SK-N-MC (cell line): ENCODE results near the gene SEPSECS.

Experiments
- DNase-seq: peaks from one replicate; pipeline ENCODE4 v3.0.0-alpha.2; 2011; ENCODE audit warnings: low read depth, low spot score
- H3K27ac ChIP-seq: fragments of 200-600 bp; sonication (generic); 2 replicates; pipeline ENCODE4 v1.5.1; 2016; ENCODE audit warnings: mixed run types
- H3K36me3 ChIP-seq: fragments of 200-600 bp; sonication (generic); 2 replicates; pipeline ENCODE4 v1.6.1; 2017; ENCODE audit warnings: antibody characterized with exemption, low read length, mixed read lengths; ENCODE audit not compliant: insufficient read depth
- H3K4me3 ChIP-seq: fragments of 200-600 bp; sonication (generic); 2 replicates; pipeline ENCODE4 v1.5.1; 2016
- H3K9ac ChIP-seq: fragments of 200-600 bp; sonication (generic); 2 replicates; pipeline ENCODE4 v1.8.0; 2017; ENCODE audit warnings: mixed run types, mixed read lengths; ENCODE audit not compliant: insufficient read length
- H3K9me3 ChIP-seq: fragments of 200-600 bp; sonication (generic); 2 replicates; pipeline ENCODE4 v1.6.1; 2017; ENCODE audit warnings: low read depth, mild to moderate bottlenecking, antibody characterized with exemption, low read length, moderate library complexity, mixed read lengths
- EZH2 ChIP-seq: fragments of 200-600 bp; sonication (generic); IDR thresholded peaks from one replicate; pipeline ENCODE4 v1.6.1; 2017; ENCODE audit warnings: antibody characterized with exemption
- FOXP2 ChIP-seq: optimal IDR thresholded peaks from 2 replicates; pipeline ENCODE3; 2011; ENCODE audit warnings: mild to moderate bottlenecking, moderate library complexity; ENCODE audit not compliant: insufficient read depth; ENCODE audit errors: extremely low read length, control extremely low read depth
- POLR2AphosphoS5 ChIP-seq: IDR thresholded peaks from 2 replicates; pipeline ENCODE4 v1.6.1; 2012; ENCODE audit warnings: mild to moderate bottlenecking, low read depth, low read length, borderline replicate concordance

Gene SEPSECS

GRCh38 chr4:25162566-25162965, 2.3 kb upstream of the SEPSECS start:
- no peak overlapping the region for H3K9ac ChIP-seq
- no peak overlapping the region for H3K4me3 ChIP-seq
- no peaks in the 10 kb centered on the region for H3K9me3 ChIP-seq

GRCh38 chr4:25161593-25161950, 1.3 kb upstream of the SEPSECS start:
- TF ChIP-seq EZH2 (no peak), POLR2AphosphoS5 (no peak), FOXP2 (no peak)
- Histone ChIP-seq H3K36me3 (no peaks in the 10 kb centered on the region), H3K9me3 (no peaks in the 10 kb centered on the region), H3K27ac (peak overlapping the region; percentile 81), H3K4me3 (peak overlapping the region; percentile 89), H3K9ac (peak overlapping the region; percentile 85)
- no peak for DNase-seq

More at GRCh38 chr4:25162566-25162965, 2.3 kb upstream of the SEPSECS start:
- H3K27ac ChIP-seq = no peak overlapping the region
- DNase-seq = no peak
- H3K36me3 ChIP-seq = no peaks in the 10 kb centered on the region
- TF ChIP-seq POLR2AphosphoS5 (no peak), FOXP2 (no peak), EZH2 (no peak)

GRCh38 chr4:25160714-25161592, 704 bp upstream of the SEPSECS start:
- Histone ChIP-seq H3K36me3 (no peaks in the 10 kb centered on the region), H3K4me3 (peak overlapping the region; percentile 89), H3K9ac (peak overlapping the region; percentile 85), H3K9me3 (no peaks in the 10 kb centered on the region), H3K27ac (peak overlapping the region; percentile 81)
- DNase-seq = no peak
- TF ChIP-seq FOXP2 (no peak), POLR2AphosphoS5 (peak; percentile 79; the same call in 1 of the 2 replicates)

- DNase-seq = no peak
- H3K9me3 ChIP-seq = no peaks in the 10 kb centered on the region
- no peak overlapping the region for H3K4me3 ChIP-seq
- no peaks in the 10 kb centered on the region for H3K36me3 ChIP-seq
- no peak for TF ChIP-seq POLR2AphosphoS5
- TF ChIP-seq EZH2 = no peak
- TF ChIP-seq FOXP2 = no peak
- no peak overlapping the region for H3K27ac ChIP-seq
- H3K9ac ChIP-seq = no peak overlapping the region
Observed at GRCh38 chr4:25158817-25159216, 1.4 kb downstream of the SEPSECS start.

- H3K36me3 ChIP-seq = no peaks in the 10 kb centered on the region
- H3K9ac ChIP-seq = no peak overlapping the region
- H3K9me3 ChIP-seq = no peaks in the 10 kb centered on the region
- DNase-seq = no peak
- no peak overlapping the region for H3K27ac ChIP-seq
- no peak overlapping the region for H3K4me3 ChIP-seq
- TF ChIP-seq EZH2 (no peak), FOXP2 (no peak), POLR2AphosphoS5 (no peak)
Observed at GRCh38 chr4:25157081-25157480, 3.2 kb downstream of the SEPSECS start.

- Histone ChIP-seq H3K9ac (no peak overlapping the region), H3K9me3 (no peaks in the 10 kb centered on the region), H3K36me3 (no peaks in the 10 kb centered on the region), H3K4me3 (no peak overlapping the region), H3K27ac (no peak overlapping the region)
- no peak for TF ChIP-seq POLR2AphosphoS5
- no peak for TF ChIP-seq FOXP2
- DNase-seq = no peak
Observed at GRCh38 chr4:25155947-25156346, 4.3 kb downstream of the SEPSECS start.

- TF ChIP-seq POLR2AphosphoS5 = no peak
- TF ChIP-seq FOXP2 = no peak
- no peaks in the 10 kb centered on the region for H3K36me3 ChIP-seq
- no peak overlapping the region for H3K27ac ChIP-seq
- DNase-seq = no peak
- no peak overlapping the region for H3K9ac ChIP-seq
- no peaks in the 10 kb centered on the region for H3K9me3 ChIP-seq
- H3K4me3 ChIP-seq = no peak overlapping the region
Observed at GRCh38 chr4:25154594-25155265, 5.5 kb downstream of the SEPSECS start.

- Histone ChIP-seq H3K36me3 (no peaks in the 10 kb centered on the region), H3K4me3 (no peak overlapping the region), H3K9ac (no peak overlapping the region), H3K27ac (no peak overlapping the region), H3K9me3 (no peaks in the 10 kb centered on the region)
- TF ChIP-seq EZH2 (no peak), POLR2AphosphoS5 (no peak), FOXP2 (no peak)
- DNase-seq = no peak
Observed at GRCh38 chr4:25146076-25146475, 14.2 kb downstream of the SEPSECS start.
